Right lobe of liver (tissue), 4 donors: Measurements from ENCODE around the gene RMRP.

Experiments
- POLR2A ChIP-seq: fragments of 450-650 bp; IDR thresholded peaks from one replicate; pipeline ENCODE4 v1.6.1; 2017; ENCODE audit warnings: antibody characterized with exemption, mild to moderate bottlenecking
- TF ChIP-seq, protein P1 (sequence below), 4 donors: fragments of 200-600 bp in 3 of 4; fragments of 450-650 bp in 1 of 4; IDR thresholded peaks; one replicate each; pipeline versions ENCODE4 v1.5.1 to v1.8.0; 2016 to 2022; ENCODE audit warnings: antibody characterized with exemption in 4 of 4, mild to moderate bottlenecking in 2 of 4
- donor health status: DM: no; HTN: no; CAD: no.
- donor health status: DM: no; HTN: no; CAD: no.
- donor health status: DM: no; HTN: yes; CAD: no.

DNA sequence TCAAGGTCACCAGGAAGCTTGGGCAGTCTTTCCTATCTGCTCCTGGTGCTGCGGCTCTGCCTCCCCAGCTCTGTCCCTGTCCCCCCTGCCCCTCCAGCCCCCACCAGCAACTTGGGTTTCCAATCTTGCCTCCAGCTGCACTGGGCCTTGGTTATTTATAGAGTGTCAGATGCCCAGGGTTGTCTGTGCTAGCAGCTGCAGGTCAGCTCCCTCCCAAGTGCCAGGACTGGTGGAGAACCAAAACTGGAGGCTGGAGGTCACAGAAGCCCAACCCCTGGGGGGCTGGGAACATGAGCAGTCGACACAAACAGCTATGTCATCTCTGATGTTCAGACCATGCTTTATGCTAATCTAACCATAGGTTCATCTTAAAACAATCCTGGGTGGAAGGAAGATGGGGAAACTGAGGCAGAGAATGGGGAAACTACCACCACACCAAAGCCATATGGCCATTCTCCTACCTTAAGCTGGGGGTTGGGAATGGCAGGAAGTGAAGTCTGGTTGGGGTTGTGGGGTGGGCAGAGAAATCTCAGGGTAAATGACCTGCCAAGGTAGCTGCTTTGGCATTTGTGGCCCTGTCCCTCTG lies 30.2 kb upstream of the RMRP start:
- TF ChIP-seq, protein P1, sequence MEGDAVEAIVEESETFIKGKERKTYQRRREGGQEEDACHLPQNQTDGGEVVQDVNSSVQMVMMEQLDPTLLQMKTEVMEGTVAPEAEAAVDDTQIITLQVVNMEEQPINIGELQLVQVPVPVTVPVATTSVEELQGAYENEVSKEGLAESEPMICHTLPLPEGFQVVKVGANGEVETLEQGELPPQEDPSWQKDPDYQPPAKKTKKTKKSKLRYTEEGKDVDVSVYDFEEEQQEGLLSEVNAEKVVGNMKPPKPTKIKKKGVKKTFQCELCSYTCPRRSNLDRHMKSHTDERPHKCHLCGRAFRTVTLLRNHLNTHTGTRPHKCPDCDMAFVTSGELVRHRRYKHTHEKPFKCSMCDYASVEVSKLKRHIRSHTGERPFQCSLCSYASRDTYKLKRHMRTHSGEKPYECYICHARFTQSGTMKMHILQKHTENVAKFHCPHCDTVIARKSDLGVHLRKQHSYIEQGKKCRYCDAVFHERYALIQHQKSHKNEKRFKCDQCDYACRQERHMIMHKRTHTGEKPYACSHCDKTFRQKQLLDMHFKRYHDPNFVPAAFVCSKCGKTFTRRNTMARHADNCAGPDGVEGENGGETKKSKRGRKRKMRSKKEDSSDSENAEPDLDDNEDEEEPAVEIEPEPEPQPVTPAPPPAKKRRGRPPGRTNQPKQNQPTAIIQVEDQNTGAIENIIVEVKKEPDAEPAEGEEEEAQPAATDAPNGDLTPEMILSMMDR (IDR thresholded peaks at IDR 0.05): no peak
- TF ChIP-seq POLR2A: no peak
